GM21381 (cell line): Measurements from ENCODE around the gene TDRD7.
A peak's percentile ranks its signal among the peaks of the same experiment; 100 is the strongest.

Experiments used
- ATAC-seq: cut with Tn5 transposase; IDR thresholded peaks from one replicate; pipeline ENCODE4 v1.9.1; 2021; ENCODE audit warnings: mild to moderate bottlenecking, moderate library complexity; ENCODE audit not compliant: unreplicated experiment

TDRD7 gene

GRCh38 chr9:97521576-97522333, 109.9 kb downstream of the TDRD7 start:
- ATAC-seq = no peak

GRCh38 chr9:97524424-97524823, 112.5 kb downstream of the TDRD7 start:
- no peak for ATAC-seq

- no peak for ATAC-seq
Observed at GRCh38 chr9:97525451-97525850, 113.6 kb downstream of the TDRD7 start.

- ATAC-seq = no peak
Observed at GRCh38 chr9:97526895-97527575, 115.1 kb downstream of the TDRD7 start.

GRCh38 chr9:97527626-97528528, 116.0 kb downstream of the TDRD7 start:
- no peak for ATAC-seq

GRCh38 chr9:97528529-97529230, 116.8 kb downstream of the TDRD7 start:
- ATAC-seq = no peak

- ATAC-seq = peak; percentile 83
Observed at GRCh38 chr9:97529363-97530076, 117.6 kb downstream of the TDRD7 start.

- ATAC-seq = no peak
Observed at GRCh38 chr9:97531888-97532376, 120.0 kb downstream of the TDRD7 start.

- ATAC-seq = no peak
Observed at GRCh38 chr9:97534185-97534584, 122.3 kb downstream of the TDRD7 start.

GRCh38 chr9:97534961-97535594, 123.2 kb downstream of the TDRD7 start:
- no peak for ATAC-seq

- ATAC-seq = no peak
Observed at GRCh38 chr9:97535771-97536170, 123.9 kb downstream of the TDRD7 start.

- no peak for ATAC-seq
Observed at GRCh38 chr9:97536480-97536879, 124.6 kb downstream of the TDRD7 start.

- ATAC-seq = no peak
Observed at GRCh38 chr9:97543561-97543960, 131.7 kb downstream of the TDRD7 start.

GRCh38 chr9:97545486-97545885, 133.6 kb downstream of the TDRD7 start:
- ATAC-seq = no peak
